IPS DF 6.9 (cell line): ENCODE measurements around the gene LRATD1.

Experiments
- DNase-seq: peaks from one replicate; pipeline ENCODE4 v3.0.0-alpha.2; 2013; ENCODE audit warnings: low read depth, low spot score
- H3K27ac ChIP-seq: one replicate; pipeline ENCODE4 v1.5.1; 2013; ENCODE audit warnings: low read length, control low read depth
- H3K27me3 ChIP-seq: 2 replicates; pipeline ENCODE4 v1.6.1; 2013; ENCODE audit warnings: mild to moderate bottlenecking, low read length; ENCODE audit not compliant: control insufficient read depth, insufficient read depth
- H3K36me3 ChIP-seq: 2 replicates; pipeline ENCODE4 v1.6.1; 2013; ENCODE audit warnings: low read length; ENCODE audit not compliant: control insufficient read depth, insufficient read depth
- H3K4me1 ChIP-seq: 2 replicates; pipeline ENCODE4 v1.6.1; 2013; ENCODE audit warnings: low read length; ENCODE audit not compliant: control insufficient read depth, insufficient read depth
- H3K4me3 ChIP-seq: 2 replicates; pipeline ENCODE4 v1.5.1; 2013; ENCODE audit warnings: mild to moderate bottlenecking, low read length
- H3K9me3 ChIP-seq: 2 replicates; pipeline ENCODE4 v1.6.1; 2013; ENCODE audit warnings: low read length, inconsistent platforms; ENCODE audit not compliant: control insufficient read depth, insufficient read depth
- WGBS: extraction: QIAGEN DNeasy Blood & Tissue Kit; methylation state at CpG from one replicate; pipeline ENCODE4 v1.1.7; 2013; ENCODE audit warnings: mixed read lengths, missing lambda C conversion rate; ENCODE audit not compliant: insufficient read length, insufficient coverage; 5-methylcytosine and 5-hydroxymethylcytosine counted together

LRATD1 gene

GRCh38 chr2:14633061-14633460 lies 544 bp downstream of the LRATD1 start:
- Histone ChIP-seq H3K9me3 (no peaks in the 10 kb centered on the region), H3K36me3 (no peaks in the 10 kb centered on the region), H3K27me3 (peaks cover 18% of the 10 kb centered on the region), H3K4me3 (peak overlapping the region; percentile 51; the same call in 1 of the 2 replicates), H3K4me1 (peaks cover 3% of the 10 kb centered on the region; the same call in 1 of the 2 replicates), H3K27ac (no peak overlapping the region)
- WGBS, result no CpG with 5 or more reads among the region's 13 CpGs
- DNase-seq, result no peak

GRCh38 chr2:14633461-14634181 lies 1.1 kb downstream of the LRATD1 start:
- H3K36me3 ChIP-seq, result no peaks in the 10 kb centered on the region
- H3K4me3 ChIP-seq, result peak overlapping the region; percentile 51; the same call in 1 of the 2 replicates

GRCh38 chr2:14634182-14634488 lies 1.6 kb downstream of the LRATD1 start:
- Histone ChIP-seq H3K4me1 (peaks cover 3% of the 10 kb centered on the region; the same call in 1 of the 2 replicates), H3K36me3 (no peaks in the 10 kb centered on the region), H3K27ac (no peak overlapping the region), H3K4me3 (peak overlapping the region; percentile 51; the same call in 1 of the 2 replicates), H3K9me3 (no peaks in the 10 kb centered on the region), H3K27me3 (peaks cover 18% of the 10 kb centered on the region)
- DNase-seq, result no peak
- WGBS, result no CpG with 5 or more reads among the region's 31 CpGs

More at GRCh38 chr2:14633461-14634181, 1.1 kb downstream of the LRATD1 start:
- H3K4me1 ChIP-seq, result peaks cover 3% of the 10 kb centered on the region; the same call in 1 of the 2 replicates
- no peak for DNase-seq
- peaks cover 18% of the 10 kb centered on the region for H3K27me3 ChIP-seq
- no peaks in the 10 kb centered on the region for H3K9me3 ChIP-seq
- no peak overlapping the region for H3K27ac ChIP-seq
- whole genome bisulfite sequencing, result no CpG with 5 or more reads among the region's 42 CpGs

- Histone ChIP-seq H3K4me3 (peak overlapping the region; percentile 51; the same call in 1 of the 2 replicates), H3K27me3 (peaks cover 18% of the 10 kb centered on the region), H3K36me3 (no peaks in the 10 kb centered on the region), H3K9me3 (no peaks in the 10 kb centered on the region), H3K27ac (no peak overlapping the region), H3K4me1 (peaks cover 3% of the 10 kb centered on the region; the same call in 1 of the 2 replicates)
- DNase-seq, result no peak
- WGBS, result no CpG with 5 or more reads among the region's 81 CpGs
Observed at GRCh38 chr2:14634489-14635390, 2.2 kb downstream of the LRATD1 start.

GRCh38 chr2:14635391-14635871 lies 2.9 kb downstream of the LRATD1 start:
- DNase-seq, result no peak
- H3K27ac ChIP-seq, result no peak overlapping the region
- peaks cover 3% of the 10 kb centered on the region; the same call in 1 of the 2 replicates for H3K4me1 ChIP-seq
- no peaks in the 10 kb centered on the region for H3K36me3 ChIP-seq
- H3K27me3 ChIP-seq, result peaks cover 18% of the 10 kb centered on the region
- no peaks in the 10 kb centered on the region for H3K9me3 ChIP-seq
- H3K4me3 ChIP-seq, result peak overlapping the region; percentile 51; the same call in 1 of the 2 replicates
- WGBS, result no CpG with 5 or more reads among the region's 24 CpGs

- H3K9me3 ChIP-seq, result no peaks in the 10 kb centered on the region
- no peak overlapping the region for H3K4me3 ChIP-seq
- H3K4me1 ChIP-seq, result no peaks in the 10 kb centered on the region
- no peak overlapping the region for H3K27ac ChIP-seq
- no peak for DNase-seq
- no CpG with 5 or more reads among the region's 2 CpGs for WGBS
- peaks cover 8% of the 10 kb centered on the region for H3K27me3 ChIP-seq
- H3K36me3 ChIP-seq, result no peaks in the 10 kb centered on the region
Observed at GRCh38 chr2:14638488-14638887, 6.0 kb downstream of the LRATD1 start.

GRCh38 chr2:14641116-14641515 lies 8.6 kb downstream of the LRATD1 start:
- Histone ChIP-seq H3K27me3 (no peaks in the 10 kb centered on the region), H3K36me3 (no peaks in the 10 kb centered on the region), H3K27ac (no peak overlapping the region), H3K9me3 (no peaks in the 10 kb centered on the region), H3K4me1 (no peaks in the 10 kb centered on the region), H3K4me3 (no peak overlapping the region)
- no CpG with 5 or more reads among the region's 4 CpGs for WGBS
- DNase-seq, result no peak

- Histone ChIP-seq H3K27ac (no peak overlapping the region), H3K9me3 (no peaks in the 10 kb centered on the region), H3K36me3 (no peaks in the 10 kb centered on the region), H3K4me1 (no peaks in the 10 kb centered on the region), H3K27me3 (no peaks in the 10 kb centered on the region), H3K4me3 (no peak overlapping the region)
- DNase-seq, result no peak
- no CpG with 5 or more reads among the region's 4 CpGs for WGBS
Observed at GRCh38 chr2:14642499-14642898, 10.0 kb downstream of the LRATD1 start.

GRCh38 chr2:14647714-14648113 lies 15.2 kb downstream of the LRATD1 start:
- Histone ChIP-seq H3K36me3 (no peaks in the 10 kb centered on the region), H3K27ac (no peak overlapping the region), H3K4me1 (no peaks in the 10 kb centered on the region), H3K4me3 (no peak overlapping the region), H3K9me3 (no peaks in the 10 kb centered on the region), H3K27me3 (no peaks in the 10 kb centered on the region)
- DNase-seq, result no peak
- WGBS, result no CpG with 5 or more reads among the region's 2 CpGs

- H3K36me3 ChIP-seq, result no peaks in the 10 kb centered on the region
- H3K9me3 ChIP-seq, result no peaks in the 10 kb centered on the region
- H3K27me3 ChIP-seq, result no peaks in the 10 kb centered on the region
- no peak overlapping the region for H3K4me3 ChIP-seq
- H3K4me1 ChIP-seq, result no peaks in the 10 kb centered on the region
- no peak overlapping the region for H3K27ac ChIP-seq
- no peak for DNase-seq
Observed at GRCh38 chr2:14650066-14650465, 17.5 kb downstream of the LRATD1 start.
